ENCODE measurements around the gene SLC49A4. TPM values are rescaled to one million over a fixed set of nuclear protein-coding genes. Genes with fewer than 3 reads are reported as not detected.

The SLC49A4 gene
- total RNA-seq, 2 donors from 2014 or later, result 2.9 to 3.5 TPM

DNA sequence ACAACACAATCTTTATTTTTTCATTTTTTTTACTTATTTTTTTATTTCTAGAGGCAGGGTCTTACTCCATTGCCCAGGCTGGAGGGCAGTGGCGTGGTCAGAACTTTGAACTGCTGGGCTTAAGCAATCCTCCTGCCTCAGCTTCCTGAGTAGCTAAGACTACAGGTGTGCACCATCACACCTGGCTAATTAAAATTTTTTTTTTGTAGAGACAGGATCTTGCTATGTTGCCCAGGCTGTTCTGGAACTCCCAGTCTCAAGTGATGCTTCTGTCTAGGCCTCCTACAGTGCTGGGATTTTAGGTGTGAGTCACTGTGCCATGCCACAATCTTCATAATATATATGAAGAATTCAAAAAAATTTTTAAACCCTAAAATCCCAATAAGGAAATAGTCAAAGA lies 22.0 kb upstream of the SLC49A4 start:
- no peak overlapping the region for H3K27ac Mint-ChIP-seq
- H3K27me3 Mint-ChIP-seq (ENCODE audit: low read depth), result no peaks in the 10 kb centered on the region
- DNase-seq, result no peak
- no peaks in the 10 kb centered on the region for H3K9me3 Mint-ChIP-seq
- no peak for ATAC-seq (replicated peaks in 1 of 2)
- no peaks in the 10 kb centered on the region for H3K36me3 Mint-ChIP-seq (ENCODE audit: insufficient read depth in 2 of 2)
- H3K4me1 Mint-ChIP-seq (ENCODE audit: low read depth), result no peaks in the 10 kb centered on the region
- H3K4me3 Mint-ChIP-seq, result no peak overlapping the region

GRCh38 chr3:122773944-122774509 lies 20.8 kb upstream of the SLC49A4 start:
- Mint-ChIP-seq H3K27ac (peak overlapping the region; percentile 35), H3K36me3 (ENCODE audit: insufficient read depth in 2 of 2) (no peaks in the 10 kb centered on the region), H3K4me3 (no peak overlapping the region), H3K27me3 (ENCODE audit: low read depth) (no peaks in the 10 kb centered on the region), H3K9me3 (no peaks in the 10 kb centered on the region), H3K4me1 (ENCODE audit: low read depth) (no peaks in the 10 kb centered on the region)
- DNase-seq, result no peak
- ATAC-seq (replicated peaks in 1 of 2), result no peak

DNA sequence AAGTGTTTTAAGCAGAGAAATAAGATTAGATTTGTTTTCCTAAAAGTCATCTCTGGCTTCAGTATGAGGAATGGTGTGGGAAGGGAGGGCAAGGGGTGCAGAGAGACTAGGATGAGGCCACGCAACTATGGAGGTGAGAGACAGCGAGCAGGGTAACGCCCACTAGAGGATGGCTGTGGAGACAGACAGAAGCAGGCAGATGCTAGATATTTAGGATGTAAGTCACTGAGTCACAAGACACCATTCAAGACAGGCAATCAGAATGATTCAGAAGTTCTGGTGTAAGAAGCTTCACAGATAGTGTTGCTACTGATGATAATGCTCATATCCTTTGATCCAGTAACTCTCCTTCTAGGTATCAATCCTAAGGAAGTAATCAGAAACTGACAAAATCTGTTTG lies 20.3 kb upstream of the SLC49A4 start:
- ATAC-seq (replicated peaks in 1 of 2) (no peak), DNase-seq (no peak)
- H3K4me3 Mint-ChIP-seq, result no peak overlapping the region
- no peak overlapping the region for H3K27ac Mint-ChIP-seq
- no peaks in the 10 kb centered on the region for H3K9me3 Mint-ChIP-seq
- no peaks in the 10 kb centered on the region for H3K27me3 Mint-ChIP-seq (ENCODE audit: low read depth)
- H3K36me3 Mint-ChIP-seq (ENCODE audit: insufficient read depth in 2 of 2), result no peaks in the 10 kb centered on the region
- H3K4me1 Mint-ChIP-seq (ENCODE audit: low read depth), result no peaks in the 10 kb centered on the region

DNA sequence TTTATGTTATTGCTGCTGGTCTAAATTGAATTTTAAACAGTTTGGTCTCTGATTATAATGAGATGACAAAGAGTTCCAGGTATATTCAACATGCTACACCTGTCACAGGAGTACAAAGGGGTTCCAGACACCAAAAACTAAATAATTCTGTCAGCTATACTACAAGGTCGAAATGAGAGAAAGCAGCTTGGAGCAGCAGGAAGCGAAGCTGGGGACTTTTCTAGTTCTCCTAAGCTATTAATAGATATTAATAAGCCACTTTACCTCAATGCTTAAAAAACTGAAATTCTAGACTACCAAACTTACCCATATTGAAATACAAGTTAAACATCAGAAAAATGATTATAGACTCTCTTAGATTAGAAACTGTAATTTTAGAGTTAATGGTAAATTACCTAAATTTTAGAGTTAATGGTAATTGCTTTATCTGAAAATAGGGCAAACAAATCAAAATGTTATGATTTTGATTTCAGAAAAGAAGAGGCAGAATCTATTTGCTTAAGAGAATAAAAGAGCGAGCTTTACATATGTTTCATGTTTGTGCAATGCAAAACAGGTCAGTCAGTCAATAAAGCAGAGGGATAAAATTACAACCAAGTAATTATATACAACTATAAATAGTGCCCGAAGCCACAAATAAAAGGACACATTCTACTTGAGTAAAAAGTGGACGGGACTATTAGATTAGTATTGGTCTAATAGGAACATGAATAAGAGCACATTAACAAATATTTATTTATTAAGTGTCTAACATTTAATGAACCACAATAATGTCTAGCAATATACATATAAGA lies 18.0 kb upstream of the SLC49A4 start:
- no peak overlapping the region for H3K4me3 Mint-ChIP-seq
- no peaks in the 10 kb centered on the region for H3K36me3 Mint-ChIP-seq (ENCODE audit: insufficient read depth in 2 of 2)
- H3K27ac Mint-ChIP-seq, result no peak overlapping the region
- no peaks in the 10 kb centered on the region for H3K4me1 Mint-ChIP-seq (ENCODE audit: low read depth)
- ATAC-seq (replicated peaks in 1 of 2) (no peak), DNase-seq (no peak)
- H3K9me3 Mint-ChIP-seq, result no peaks in the 10 kb centered on the region
- no peaks in the 10 kb centered on the region for H3K27me3 Mint-ChIP-seq (ENCODE audit: low read depth)

DNA sequence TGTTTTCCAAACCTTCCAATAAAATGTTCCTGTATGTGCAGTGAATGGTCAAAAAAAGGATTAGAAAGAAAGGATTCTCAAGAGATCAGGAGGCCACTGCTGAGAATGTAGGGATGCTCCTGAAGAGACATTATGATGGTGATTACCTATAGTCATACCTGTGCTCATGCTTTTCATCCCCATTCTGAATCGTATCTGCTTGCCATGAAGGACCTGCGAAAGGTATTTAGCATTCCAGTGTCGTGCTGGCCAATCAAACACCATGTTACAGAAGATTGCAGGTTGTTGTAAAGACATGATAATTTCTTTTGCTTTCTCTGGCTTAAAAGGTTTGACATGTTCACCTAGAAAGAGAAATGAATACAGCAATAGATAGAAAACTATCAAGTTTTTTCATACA lies 17.3 kb upstream of the SLC49A4 start:
- Mint-ChIP-seq H3K4me3 (no peak overlapping the region), H3K27ac (no peak overlapping the region), H3K9me3 (no peaks in the 10 kb centered on the region), H3K4me1 (ENCODE audit: low read depth) (no peaks in the 10 kb centered on the region), H3K27me3 (ENCODE audit: low read depth) (no peaks in the 10 kb centered on the region), H3K36me3 (ENCODE audit: insufficient read depth in 2 of 2) (no peaks in the 10 kb centered on the region)
- no peak for DNase-seq
- ATAC-seq (replicated peaks in 1 of 2), result no peak

DNA sequence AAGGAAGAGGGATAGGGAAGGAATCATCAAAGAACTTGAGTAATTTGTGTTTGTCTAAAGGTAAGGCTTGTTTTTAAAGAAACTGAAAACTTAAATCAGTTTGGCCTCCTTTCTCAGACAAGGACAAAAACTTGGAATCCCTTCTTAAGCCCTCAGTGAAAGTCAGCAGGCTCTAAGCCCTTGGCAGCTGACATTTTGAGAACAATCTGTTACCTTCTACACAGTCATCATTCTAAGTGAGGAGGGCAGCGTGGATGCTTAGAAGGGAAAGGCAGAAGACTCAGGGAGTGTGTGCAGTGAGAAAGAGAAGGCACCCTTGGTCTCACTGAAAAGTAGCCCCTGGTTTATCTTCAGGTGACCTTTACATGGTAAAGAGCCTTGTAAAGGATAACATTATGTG lies 12.1 kb upstream of the SLC49A4 start:
- H3K36me3 Mint-ChIP-seq (ENCODE audit: insufficient read depth in 2 of 2), result no peaks in the 10 kb centered on the region
- H3K4me1 Mint-ChIP-seq (ENCODE audit: low read depth), result peaks cover 9% of the 10 kb centered on the region
- DNase-seq, result no peak
- H3K27me3 Mint-ChIP-seq (ENCODE audit: low read depth), result no peaks in the 10 kb centered on the region
- ATAC-seq (replicated peaks in 1 of 2), result no peak
- no peak overlapping the region for H3K27ac Mint-ChIP-seq
- H3K9me3 Mint-ChIP-seq, result no peaks in the 10 kb centered on the region
- no peak overlapping the region for H3K4me3 Mint-ChIP-seq

GRCh38 chr3:122784436-122784835 lies 10.4 kb upstream of the SLC49A4 start:
- DNase-seq (no peak), ATAC-seq (replicated peaks in 1 of 2) (no peak)
- Mint-ChIP-seq H3K27me3 (ENCODE audit: low read depth) (no peaks in the 10 kb centered on the region), H3K27ac (no peak overlapping the region), H3K4me3 (no peak overlapping the region), H3K9me3 (no peaks in the 10 kb centered on the region), H3K36me3 (ENCODE audit: insufficient read depth in 2 of 2) (no peaks in the 10 kb centered on the region), H3K4me1 (ENCODE audit: low read depth) (peaks cover 9% of the 10 kb centered on the region)

- ATAC-seq (replicated peaks in 1 of 2) (no peak), DNase-seq (no peak)
- Mint-ChIP-seq H3K27me3 (ENCODE audit: low read depth) (no peaks in the 10 kb centered on the region), H3K4me1 (ENCODE audit: low read depth) (peaks cover 9% of the 10 kb centered on the region), H3K9me3 (no peaks in the 10 kb centered on the region), H3K36me3 (ENCODE audit: insufficient read depth in 2 of 2) (no peaks in the 10 kb centered on the region), H3K27ac (no peak overlapping the region), H3K4me3 (no peak overlapping the region)
These were observed 9.6 kb upstream of the SLC49A4 start for GRCh38 chr3:122785231-122785630.

DNA sequence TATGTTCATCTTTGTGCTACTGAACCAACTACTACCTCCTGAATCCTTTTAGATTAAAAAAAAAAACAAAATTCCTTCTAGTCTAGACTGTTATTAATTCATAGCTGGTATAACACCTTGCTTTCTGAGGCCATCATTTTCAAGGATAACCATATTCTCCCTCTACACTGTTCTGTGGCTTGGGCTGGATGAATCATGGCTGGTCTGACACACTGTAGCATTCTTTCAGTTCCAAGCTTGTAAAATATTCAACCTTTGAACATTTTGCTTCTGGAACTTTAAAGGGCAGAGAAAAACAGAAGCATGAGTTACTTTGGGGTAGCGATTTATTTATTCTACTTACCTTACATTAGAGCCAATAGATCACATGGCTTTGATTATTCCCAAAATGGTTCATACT lies 8.8 kb upstream of the SLC49A4 start:
- no peaks in the 10 kb centered on the region for H3K27me3 Mint-ChIP-seq (ENCODE audit: low read depth)
- H3K4me3 Mint-ChIP-seq, result no peak overlapping the region
- H3K27ac Mint-ChIP-seq, result no peak overlapping the region
- peak; percentile 55 to 58 for ATAC-seq (replicated peaks in 1 of 2)
- H3K9me3 Mint-ChIP-seq, result no peaks in the 10 kb centered on the region
- no peaks in the 10 kb centered on the region for H3K36me3 Mint-ChIP-seq (ENCODE audit: insufficient read depth in 2 of 2)
- DNase-seq, result no peak
- H3K4me1 Mint-ChIP-seq (ENCODE audit: low read depth), result peaks cover 9% of the 10 kb centered on the region

- Mint-ChIP-seq H3K4me3 (no peak overlapping the region), H3K27ac (no peak overlapping the region), H3K27me3 (ENCODE audit: low read depth) (no peaks in the 10 kb centered on the region), H3K9me3 (no peaks in the 10 kb centered on the region), H3K36me3 (ENCODE audit: insufficient read depth in 2 of 2) (no peaks in the 10 kb centered on the region), H3K4me1 (ENCODE audit: low read depth) (peaks cover 9% of the 10 kb centered on the region)
- DNase-seq (no peak), ATAC-seq (replicated peaks in 1 of 2) (no peak)
These were observed 7.0 kb upstream of the SLC49A4 start for GRCh38 chr3:122787872-122788271.

DNA sequence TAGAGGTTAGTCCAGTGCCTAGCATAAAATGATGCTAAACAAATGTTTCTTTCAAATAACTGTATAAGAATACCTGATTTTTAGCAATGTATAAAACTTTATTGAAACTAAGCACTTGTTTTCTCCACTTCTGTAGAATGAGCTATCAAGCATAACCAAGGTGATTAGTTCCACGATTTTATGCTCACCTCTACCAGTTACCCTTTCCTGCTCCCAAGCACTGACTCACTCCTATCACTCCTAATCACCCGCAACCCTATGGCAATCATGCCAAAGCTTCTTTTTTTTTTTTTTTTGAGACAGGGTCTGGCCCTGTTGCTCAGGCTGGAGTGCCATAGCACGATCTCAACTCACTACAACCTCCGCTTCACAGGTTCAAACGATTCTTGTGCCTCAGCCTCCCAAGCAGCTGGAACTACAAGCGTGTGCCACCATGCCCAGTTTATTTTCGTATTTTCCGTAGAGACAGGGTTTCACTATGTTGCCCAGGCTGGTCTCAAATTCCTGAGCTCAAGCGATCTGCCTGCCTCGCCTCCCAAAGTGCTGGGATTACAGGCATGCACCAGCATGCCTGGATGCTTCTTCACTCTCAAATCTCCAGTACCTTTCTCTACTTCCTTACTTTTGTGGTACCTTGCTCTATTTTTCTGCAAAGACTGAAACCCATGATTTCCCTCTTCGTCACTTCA lies 5.1 kb upstream of the SLC49A4 start:
- Mint-ChIP-seq H3K27ac (peak overlapping the region; percentile 45), H3K9me3 (no peaks in the 10 kb centered on the region), H3K4me3 (no peak overlapping the region), H3K4me1 (ENCODE audit: low read depth) (peaks cover 15% of the 10 kb centered on the region), H3K36me3 (ENCODE audit: insufficient read depth in 2 of 2) (no peaks in the 10 kb centered on the region), H3K27me3 (ENCODE audit: low read depth) (no peaks in the 10 kb centered on the region)
- ATAC-seq (replicated peaks in 1 of 2), result no peak
- DNase-seq, result no peak

GRCh38 chr3:122793568-122794416 lies 1.1 kb upstream of the SLC49A4 start, which contains the start of gene HSPBAP1:
Gene HSPBAP1, minus strand, starts transcription at chr3:122793831. Its CDS starts 151 bp downstream, at chr3:122793680.
- DNase-seq (peak; percentile 91 to 93), ATAC-seq (replicated peaks in 1 of 2) (peak; percentile 71 to 72)
- Mint-ChIP-seq H3K36me3 (ENCODE audit: insufficient read depth in 2 of 2) (no peaks in the 10 kb centered on the region), H3K9me3 (no peaks in the 10 kb centered on the region), H3K27ac (peak within 1 kb of the TSS; percentile 92), H3K27me3 (ENCODE audit: low read depth) (no peaks in the 10 kb centered on the region), H3K4me3 (peak within 1 kb of the TSS in 1 of 2 donors; percentile 85), H3K4me1 (ENCODE audit: low read depth) (peaks cover 28% of the 10 kb centered on the region)

- peak overlapping the region in 1 of 2 donors; percentile 85 for H3K4me3 Mint-ChIP-seq
- peak overlapping the region; percentile 92 for H3K27ac Mint-ChIP-seq
- H3K27me3 Mint-ChIP-seq (ENCODE audit: low read depth), result no peaks in the 10 kb centered on the region
- peaks cover 28% of the 10 kb centered on the region for H3K4me1 Mint-ChIP-seq (ENCODE audit: low read depth)
- no peak for ATAC-seq (replicated peaks in 1 of 2)
- H3K36me3 Mint-ChIP-seq (ENCODE audit: insufficient read depth in 2 of 2), result no peaks in the 10 kb centered on the region
- no peaks in the 10 kb centered on the region for H3K9me3 Mint-ChIP-seq
- DNase-seq, result no peak
These were observed 438 bp upstream of the SLC49A4 start for GRCh38 chr3:122794483-122794778.

Measured in activated T-cell treated with anti-CD3 and anti-CD28 coated beads, Interleukin-2, amount 50 U/mL, for 72 hours (primary cell).